GM20431 (cell line): ENCODE data around the gene AQP1.

ENCODE experiments used
- in situ Hi-C: fragments of 300-500 bp; cut with MseI, MboI; formaldehyde crosslinking; loops from one replicate; pipeline ENCODE4 v1.15.0; 2020; ENCODE audit warnings: low sequenced_read_pairs; ENCODE audit not compliant: unreplicated experiment

AQP1 gene

DNA sequence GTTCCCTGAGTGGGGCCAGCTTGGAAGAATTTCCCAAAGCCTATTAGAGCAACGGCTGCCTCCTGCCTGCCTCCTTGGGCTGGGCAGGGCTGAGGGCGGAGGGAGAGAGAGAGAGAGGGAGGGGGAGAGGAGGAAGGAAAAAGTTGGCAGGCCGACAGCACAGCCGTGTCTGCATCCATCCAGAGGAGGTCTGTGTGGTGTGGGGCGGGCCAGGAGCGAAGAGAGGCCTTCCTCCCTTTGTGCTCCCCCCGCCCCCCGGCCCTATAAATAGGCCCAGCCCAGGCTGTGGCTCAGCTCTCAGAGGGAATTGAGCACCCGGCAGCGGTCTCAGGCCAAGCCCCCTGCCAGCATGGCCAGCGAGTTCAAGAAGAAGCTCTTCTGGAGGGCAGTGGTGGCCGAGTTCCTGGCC is at the start of gene AQP1:
Gene AQP1, plus strand, starts transcription at position 293 of the 409 bp plus-strand sequence. Its CDS starts 57 bp downstream, at position 350.
- in situ Hi-C loops = no loop called here

- in situ Hi-C loops = no loop called here
These were observed 48.5 kb upstream of the AQP1 start for GRCh38 chr7:30862995-30863705.

- in situ Hi-C loops = no loop called here
These were observed 48.0 kb upstream of the AQP1 start for GRCh38 chr7:30863706-30864035.

- in situ Hi-C loops = no loop called here
These were observed 47.6 kb upstream of the AQP1 start for GRCh38 chr7:30864101-30864500.

- in situ Hi-C loops = no loop called here
These were observed 46.6 kb upstream of the AQP1 start for GRCh38 chr7:30865076-30865475.

DNA sequence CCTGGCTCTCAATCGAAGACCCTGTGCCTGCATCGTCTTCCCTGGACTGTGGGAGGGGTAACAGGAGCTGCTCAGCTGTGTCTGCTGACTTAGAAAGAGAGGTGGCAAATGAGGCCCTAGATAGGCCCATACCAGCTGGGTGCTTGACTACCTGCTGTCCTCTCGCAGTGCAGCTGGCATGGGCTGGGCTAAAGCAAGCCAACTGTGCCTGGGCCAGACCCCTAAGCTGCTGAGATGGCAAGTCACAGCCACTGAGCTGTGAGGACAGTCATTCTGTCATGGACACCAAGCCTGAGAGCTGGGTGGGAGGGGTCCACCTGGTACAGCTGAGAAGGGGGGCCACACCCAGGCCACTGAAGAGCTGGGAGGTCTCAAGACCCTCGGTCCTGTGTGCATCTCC is 45.8 kb upstream of the AQP1 start:
- in situ Hi-C loops = no loop called here

GRCh38 chr7:30866939-30867338 is 44.7 kb upstream of the AQP1 start:
- in situ Hi-C loops = no loop called here

- in situ Hi-C loops = no loop called here
These were observed 44.2 kb upstream of the AQP1 start for GRCh38 chr7:30867483-30867882.

- in situ Hi-C loops = no loop called here
These were observed 41.6 kb upstream of the AQP1 start for GRCh38 chr7:30869794-30870611.

- in situ Hi-C loops = no loop called here
These were observed 40.7 kb upstream of the AQP1 start for GRCh38 chr7:30870821-30871518.

GRCh38 chr7:30871655-30872054 is 40.0 kb upstream of the AQP1 start:
- in situ Hi-C loops = no loop called here

GRCh38 chr7:30873207-30873606 is 38.4 kb upstream of the AQP1 start:
- in situ Hi-C loops = no loop called here

DNA sequence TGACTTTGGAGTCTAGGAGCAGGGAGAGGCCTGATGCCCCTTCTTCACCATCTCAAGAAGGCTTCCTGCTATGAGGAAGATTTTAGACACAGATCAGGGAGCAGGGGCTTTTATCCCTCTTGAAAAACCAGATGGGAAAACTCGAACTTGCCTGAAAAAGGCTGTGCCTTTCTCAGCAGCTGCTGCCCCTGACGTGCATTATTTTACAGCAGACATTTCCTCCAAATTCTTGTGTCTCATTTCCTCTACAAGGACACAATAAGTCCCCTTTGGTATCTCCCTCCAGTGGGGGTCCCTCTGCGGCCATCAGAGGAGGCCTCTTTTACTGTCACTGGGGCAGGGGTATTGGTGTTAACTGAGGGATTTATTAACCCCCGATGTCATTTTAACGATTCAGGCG is 38.0 kb upstream of the AQP1 start:
- in situ Hi-C loops = no loop called here

DNA sequence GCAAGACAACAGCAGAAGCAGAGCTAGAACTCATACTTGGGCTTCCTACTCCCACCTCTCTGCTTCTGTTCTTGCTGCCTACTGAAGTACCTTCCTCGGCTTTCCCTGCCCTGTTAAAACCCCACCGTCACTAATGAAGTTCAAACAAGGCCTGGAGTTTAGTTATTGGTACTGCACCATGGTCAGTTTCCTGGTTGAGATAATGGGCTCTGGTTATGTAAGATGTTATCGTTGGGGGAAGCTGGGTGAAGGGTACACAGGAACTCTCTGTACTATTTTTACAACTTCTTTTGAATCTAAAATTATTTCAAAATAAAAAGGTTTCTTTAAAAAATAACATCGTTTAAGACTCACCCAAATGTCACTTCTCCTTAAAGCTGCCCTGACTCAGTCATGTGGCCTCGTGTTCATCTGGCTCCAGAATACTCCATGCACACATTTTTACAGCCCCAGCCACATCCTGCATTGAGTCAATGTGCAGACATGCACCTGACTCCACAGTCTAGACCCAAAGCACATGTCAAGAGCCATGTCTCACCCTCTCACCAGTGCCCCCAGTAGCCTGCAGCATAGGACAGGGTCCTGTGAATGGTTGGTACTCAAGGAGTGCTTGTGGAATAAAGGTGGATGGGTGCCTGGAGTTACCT is 36.9 kb upstream of the AQP1 start:
- in situ Hi-C loops = no loop called here

GRCh38 chr7:30877015-30877769 is 34.5 kb upstream of the AQP1 start:
- in situ Hi-C loops = no loop called here

- in situ Hi-C loops = no loop called here
These were observed 33.7 kb upstream of the AQP1 start for GRCh38 chr7:30877993-30878392.

- in situ Hi-C loops = no loop called here
These were observed 32.2 kb upstream of the AQP1 start for GRCh38 chr7:30879139-30880124.

DNA sequence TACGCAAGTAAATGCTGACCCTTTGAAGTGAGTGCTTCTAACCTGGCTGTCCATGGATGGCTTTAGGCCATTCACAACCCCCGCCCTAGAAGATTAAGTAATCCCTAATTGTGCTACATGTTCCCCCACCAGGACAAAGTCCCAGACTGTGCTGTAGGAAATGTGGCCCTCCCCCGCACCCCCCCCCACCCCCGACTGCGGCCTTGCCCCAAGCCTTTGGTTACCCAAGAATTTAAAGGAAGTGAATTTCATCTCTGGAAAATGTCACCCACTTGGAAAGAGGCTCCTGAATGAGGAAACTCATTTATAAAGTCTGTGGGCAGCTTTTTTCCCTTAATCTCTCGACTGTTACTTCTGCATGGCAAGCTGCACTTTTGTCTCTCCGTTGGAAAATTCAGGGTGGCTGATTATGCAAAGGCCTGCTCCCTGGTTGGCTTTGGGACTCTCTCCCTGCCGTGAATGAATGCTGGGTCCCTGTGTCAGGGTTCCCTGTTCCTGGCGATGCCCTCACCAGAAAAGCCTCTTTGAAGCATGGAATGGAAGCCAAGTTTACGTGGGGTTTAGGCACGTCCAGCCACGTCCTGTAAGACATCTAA is 31.4 kb upstream of the AQP1 start:
- in situ Hi-C loops = no loop called here
